ENCODE results near the gene COL9A2. TPM values are rescaled to one million over a fixed set of nuclear protein-coding genes. Genes with fewer than 3 reads are reported as not detected.
"Not testable (repeated sequence)": the region's sequence is repeated elsewhere in the genome, so short reads cannot be mapped to it uniquely, and the experiment has no call there.

COL9A2 gene
- total RNA-seq, 1 donor from 2014 or later, result 20.2 TPM

DNA sequence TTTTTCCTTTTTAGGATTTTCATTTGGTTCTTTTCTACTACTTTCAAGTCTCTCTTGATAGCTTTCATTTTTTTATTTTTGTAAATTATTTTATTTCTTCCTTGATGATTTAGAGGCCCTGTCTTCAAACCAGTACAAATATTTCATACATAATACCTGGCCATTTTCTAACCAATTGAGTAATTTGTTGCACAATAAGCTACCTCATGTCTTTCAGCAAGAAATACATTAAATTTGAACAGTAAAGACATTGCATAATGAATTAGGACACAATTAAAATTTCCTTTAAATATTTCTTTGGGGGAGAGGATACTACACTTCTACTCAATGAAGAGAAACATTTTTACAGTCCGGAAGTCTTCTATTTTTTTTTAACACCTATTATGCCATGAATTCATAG, 15.6 kb upstream of the COL9A2 start:
- DNase-seq (ENCODE audit: low read depth), result no peak
- Histone ChIP-seq H3K27me3 (ENCODE audit: control insufficient read depth, insufficient read depth, low read length) (no peaks in the 10 kb centered on the region), H3K36me3 (ENCODE audit: control insufficient read depth, insufficient read depth, low read length) (no peaks in the 10 kb centered on the region), H3K4me3 (ENCODE audit: low read depth, low read length) (no peak overlapping the region)
- TF ChIP-seq, protein P1, sequence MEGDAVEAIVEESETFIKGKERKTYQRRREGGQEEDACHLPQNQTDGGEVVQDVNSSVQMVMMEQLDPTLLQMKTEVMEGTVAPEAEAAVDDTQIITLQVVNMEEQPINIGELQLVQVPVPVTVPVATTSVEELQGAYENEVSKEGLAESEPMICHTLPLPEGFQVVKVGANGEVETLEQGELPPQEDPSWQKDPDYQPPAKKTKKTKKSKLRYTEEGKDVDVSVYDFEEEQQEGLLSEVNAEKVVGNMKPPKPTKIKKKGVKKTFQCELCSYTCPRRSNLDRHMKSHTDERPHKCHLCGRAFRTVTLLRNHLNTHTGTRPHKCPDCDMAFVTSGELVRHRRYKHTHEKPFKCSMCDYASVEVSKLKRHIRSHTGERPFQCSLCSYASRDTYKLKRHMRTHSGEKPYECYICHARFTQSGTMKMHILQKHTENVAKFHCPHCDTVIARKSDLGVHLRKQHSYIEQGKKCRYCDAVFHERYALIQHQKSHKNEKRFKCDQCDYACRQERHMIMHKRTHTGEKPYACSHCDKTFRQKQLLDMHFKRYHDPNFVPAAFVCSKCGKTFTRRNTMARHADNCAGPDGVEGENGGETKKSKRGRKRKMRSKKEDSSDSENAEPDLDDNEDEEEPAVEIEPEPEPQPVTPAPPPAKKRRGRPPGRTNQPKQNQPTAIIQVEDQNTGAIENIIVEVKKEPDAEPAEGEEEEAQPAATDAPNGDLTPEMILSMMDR (IDR thresholded peaks at IDR 0.05; ENCODE audit: insufficient read depth, low read length, poor library complexity, severe bottlenecking), result no peak

DNA sequence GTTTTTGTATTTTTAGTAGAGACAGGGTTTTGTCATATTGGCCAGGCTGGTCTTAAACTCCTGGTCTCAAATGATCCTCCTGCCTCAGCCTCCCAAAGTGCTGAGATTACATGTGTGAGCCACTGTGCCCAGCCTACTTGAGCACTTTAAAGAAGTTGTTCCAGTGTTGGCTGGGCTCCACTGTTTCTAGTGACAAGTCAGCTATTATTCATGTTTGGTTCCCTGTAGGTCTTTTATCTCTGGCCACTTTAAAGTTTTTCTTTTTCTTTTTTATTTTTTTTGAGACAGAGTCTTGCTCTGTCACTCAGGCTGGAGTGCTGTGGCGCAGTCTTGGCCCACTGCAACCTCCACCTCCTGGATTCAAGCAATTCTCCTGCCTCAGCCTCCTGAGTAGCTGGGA, 14.3 kb upstream of the COL9A2 start:
- not testable (repeated sequence) for DNase-seq (ENCODE audit: low read depth); H3K36me3 ChIP-seq (ENCODE audit: control insufficient read depth, insufficient read depth, low read length); H3K27me3 ChIP-seq (ENCODE audit: control insufficient read depth, insufficient read depth, low read length); H3K4me3 ChIP-seq (ENCODE audit: low read depth, low read length)

DNA sequence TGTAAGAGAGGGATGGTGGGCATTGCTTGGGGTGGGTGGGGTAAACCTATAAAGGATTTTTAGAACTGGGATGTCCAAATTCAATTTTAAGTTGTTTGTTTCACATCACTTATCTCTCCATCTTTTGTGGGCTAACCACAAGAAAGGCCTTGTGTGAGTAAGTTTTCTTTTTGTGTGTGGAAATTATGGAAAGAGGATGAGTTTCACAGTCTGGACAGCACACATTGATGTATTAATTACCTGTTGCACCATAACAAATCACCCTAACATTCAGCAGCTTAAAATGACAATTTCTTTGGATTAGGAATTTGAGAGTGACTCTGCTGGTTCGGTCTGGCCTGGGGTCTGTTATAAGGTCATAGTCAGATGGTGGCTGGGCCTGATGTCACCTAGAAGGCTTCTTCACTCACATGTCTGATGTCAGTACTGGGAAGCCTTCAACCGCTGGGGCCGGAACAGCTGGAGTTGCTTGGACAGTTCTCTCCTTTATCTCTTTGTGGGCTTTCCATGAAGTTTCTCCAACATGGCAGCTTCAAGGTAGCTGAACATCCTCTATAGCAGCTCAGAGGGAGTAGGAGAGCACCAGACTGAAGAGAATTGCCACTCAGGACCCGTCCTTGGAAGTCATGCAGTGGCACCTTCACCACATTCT, 2.0 kb upstream of the COL9A2 start:
- H3K4me3 ChIP-seq (ENCODE audit: low read depth, low read length), result no peak overlapping the region
- DNase-seq (ENCODE audit: low read depth), result no peak
- H3K27me3 ChIP-seq (ENCODE audit: control insufficient read depth, insufficient read depth, low read length), result peaks cover 27% of the 10 kb centered on the region
- TF ChIP-seq, protein P1 (IDR thresholded peaks at IDR 0.05; ENCODE audit: insufficient read depth, low read length, poor library complexity, severe bottlenecking), result no peak
- no peaks in the 10 kb centered on the region for H3K36me3 ChIP-seq (ENCODE audit: control insufficient read depth, insufficient read depth, low read length)

DNA sequence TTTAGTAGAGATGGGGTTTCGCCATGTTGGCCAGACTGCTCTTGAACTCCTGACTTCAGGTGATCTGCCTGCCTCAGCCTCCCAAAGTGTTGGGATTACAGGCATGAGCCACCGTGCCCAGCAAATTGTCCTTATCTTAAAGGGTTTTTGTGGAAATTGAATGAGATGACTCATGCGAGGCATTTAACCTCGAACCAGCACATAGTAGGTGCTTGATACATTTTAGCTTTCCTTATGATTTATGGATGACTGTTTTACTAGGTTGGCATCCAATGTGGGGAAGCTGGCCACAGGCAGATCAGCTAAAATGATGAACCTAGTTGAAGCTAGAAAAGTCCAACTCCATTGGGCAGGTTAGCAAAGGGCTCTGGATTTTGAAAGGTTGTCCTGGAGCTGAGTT, 1.4 kb upstream of the COL9A2 start:
- peaks cover 27% of the 10 kb centered on the region for H3K27me3 ChIP-seq (ENCODE audit: control insufficient read depth, insufficient read depth, low read length)
- H3K36me3 ChIP-seq (ENCODE audit: control insufficient read depth, insufficient read depth, low read length), result no peaks in the 10 kb centered on the region
- no peak for DNase-seq (ENCODE audit: low read depth)
- no peak overlapping the region for H3K4me3 ChIP-seq (ENCODE audit: low read depth, low read length)
- TF ChIP-seq, protein P1 (IDR thresholded peaks at IDR 0.05; ENCODE audit: insufficient read depth, low read length, poor library complexity, severe bottlenecking), result no peak

DNA sequence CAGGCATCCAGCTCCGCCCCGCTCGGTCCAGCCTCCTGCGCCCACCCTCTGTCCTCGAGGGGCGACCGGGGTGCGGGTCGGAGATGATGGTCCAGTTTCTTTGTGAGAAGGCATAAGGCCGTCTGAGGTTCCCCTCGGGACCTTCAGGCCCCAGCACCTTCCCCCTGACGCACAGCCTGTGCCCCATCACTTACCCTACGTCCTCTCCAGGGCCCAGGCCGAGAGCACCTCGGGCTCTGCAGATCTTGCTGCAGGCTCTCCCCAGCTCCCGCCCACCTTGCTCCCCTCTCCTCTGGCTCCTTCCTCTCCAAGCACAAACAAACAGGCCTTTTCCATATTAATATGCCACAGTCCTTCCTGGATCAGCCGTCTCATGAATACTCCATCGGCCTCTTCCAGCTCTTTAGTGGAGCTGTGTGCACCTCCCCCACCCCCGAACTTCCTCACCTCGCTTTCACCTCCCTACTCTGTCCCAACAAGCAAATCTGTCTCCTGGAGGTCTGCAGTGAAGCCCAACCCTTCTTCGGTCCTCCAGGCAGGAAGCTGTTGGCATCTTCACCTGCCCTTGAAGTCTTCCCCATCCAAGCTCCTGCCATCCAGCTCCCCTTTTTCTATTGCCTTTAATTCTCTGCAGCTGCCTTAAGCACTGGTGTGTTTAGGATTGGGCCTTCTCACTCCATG, 448 bp upstream of the COL9A2 start:
- TF ChIP-seq, protein P1 (IDR thresholded peaks at IDR 0.05; ENCODE audit: insufficient read depth, low read length, poor library complexity, severe bottlenecking), result no peak
- DNase-seq (ENCODE audit: low read depth), result no peak
- no peak overlapping the region for H3K4me3 ChIP-seq (ENCODE audit: low read depth, low read length)

DNA sequence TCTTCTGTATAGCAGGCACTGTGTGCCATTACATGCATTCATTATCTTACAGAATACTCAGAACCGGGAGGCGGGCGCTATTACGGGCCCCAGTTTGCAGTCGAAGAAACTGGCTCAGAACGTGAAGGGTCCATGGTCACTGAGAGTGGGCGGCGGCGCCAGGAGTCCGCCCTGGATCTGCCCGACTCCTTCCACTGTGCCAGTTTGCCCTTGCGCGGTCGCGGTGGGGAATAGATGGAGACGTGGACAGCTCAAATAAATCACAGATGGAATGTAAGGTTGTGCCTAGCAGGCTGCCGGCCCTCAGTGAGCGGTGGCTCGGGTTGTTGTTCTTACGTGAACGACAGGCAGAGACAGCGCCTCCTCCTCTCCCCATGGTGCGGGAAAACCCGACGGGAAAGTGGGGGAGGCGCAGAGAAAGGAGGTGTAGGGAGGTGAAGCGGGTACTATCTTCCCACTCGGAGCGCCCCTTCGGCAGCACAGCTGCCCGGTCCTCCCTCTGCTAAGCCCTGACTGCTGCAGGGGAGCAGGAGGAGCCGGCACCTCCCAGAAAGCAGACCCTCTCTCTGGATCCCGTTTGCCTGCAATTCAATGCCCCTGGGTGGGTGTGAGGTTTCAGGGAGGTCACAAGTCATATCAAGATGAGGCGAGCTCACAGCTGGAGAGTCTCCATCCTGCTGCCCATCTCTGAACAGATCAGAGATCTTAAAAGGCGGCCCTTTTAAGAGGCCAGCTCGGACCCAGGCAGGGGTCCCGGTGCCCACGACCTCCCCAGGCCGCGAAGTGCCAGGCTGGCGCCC, 1.1 kb downstream of the COL9A2 start:
- Histone ChIP-seq H3K4me3 (ENCODE audit: low read depth, low read length) (peak overlapping the region; percentile 43), H3K36me3 (ENCODE audit: control insufficient read depth, insufficient read depth, low read length) (no peaks in the 10 kb centered on the region), H3K27me3 (ENCODE audit: control insufficient read depth, insufficient read depth, low read length) (peaks cover 27% of the 10 kb centered on the region)
- DNase-seq (ENCODE audit: low read depth), result no peak
- TF ChIP-seq, protein P1 (IDR thresholded peaks at IDR 0.05; ENCODE audit: insufficient read depth, low read length, poor library complexity, severe bottlenecking), result no peak

More for the DNA sequence above, 448 bp upstream of the COL9A2 start:
- peaks cover 27% of the 10 kb centered on the region for H3K27me3 ChIP-seq (ENCODE audit: control insufficient read depth, insufficient read depth, low read length)
- no peaks in the 10 kb centered on the region for H3K36me3 ChIP-seq (ENCODE audit: control insufficient read depth, insufficient read depth, low read length)
